ENCODE measurements around the gene SHKBP1.
A peak's percentile ranks its signal among the peaks of the same experiment; 100 is the strongest.

The SHKBP1 gene

DNA sequence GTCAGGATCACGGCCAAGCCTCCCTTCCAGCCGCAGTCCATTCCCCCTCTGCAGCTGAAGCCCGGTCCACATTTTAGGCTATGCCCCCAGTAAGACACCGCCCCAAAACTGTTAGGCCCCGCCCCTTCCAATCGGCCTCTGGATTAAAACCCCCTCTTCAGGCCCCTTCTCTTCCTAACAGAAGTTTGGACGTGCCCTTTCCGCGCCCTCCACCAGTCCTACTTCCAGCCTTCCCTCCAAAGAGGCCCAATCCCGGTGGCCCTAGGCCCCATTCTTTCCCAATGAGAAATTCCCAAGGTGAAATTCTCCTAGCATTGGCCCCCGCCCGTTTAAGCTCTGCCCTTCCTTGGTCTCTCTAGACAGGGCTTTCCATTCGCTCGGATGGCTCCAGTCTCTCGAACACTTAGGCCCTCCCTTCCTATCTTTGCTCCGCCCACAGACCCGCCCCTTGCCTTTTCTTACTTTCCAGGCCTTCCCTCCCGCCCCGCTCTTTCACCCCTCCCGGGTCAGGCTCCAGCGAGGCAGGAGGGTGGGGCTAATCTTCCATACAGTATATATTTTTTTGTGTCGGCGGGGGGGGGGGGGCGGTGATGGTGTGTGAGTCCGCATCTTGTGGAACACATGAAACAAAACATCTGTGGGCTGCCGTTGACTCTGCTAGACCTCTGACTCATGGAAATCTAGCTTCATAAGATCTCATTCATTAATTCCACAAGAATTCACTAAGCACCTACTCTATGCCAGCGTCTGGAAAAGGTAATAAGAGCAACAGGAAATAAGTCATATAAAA, 38.1 kb downstream of the SHKBP1 start:
- peak overlapping the region; percentile 89 for H3K27ac ChIP-seq (ENCODE audit: low read depth, low read length)
- peak overlapping the region; percentile 92 for H3K4me3 ChIP-seq (ENCODE audit: low read length)
- H3K36me3 ChIP-seq (ENCODE audit: control insufficient read depth, insufficient read depth, low read length): peaks cover under 1% of the 10 kb centered on the region

DNA sequence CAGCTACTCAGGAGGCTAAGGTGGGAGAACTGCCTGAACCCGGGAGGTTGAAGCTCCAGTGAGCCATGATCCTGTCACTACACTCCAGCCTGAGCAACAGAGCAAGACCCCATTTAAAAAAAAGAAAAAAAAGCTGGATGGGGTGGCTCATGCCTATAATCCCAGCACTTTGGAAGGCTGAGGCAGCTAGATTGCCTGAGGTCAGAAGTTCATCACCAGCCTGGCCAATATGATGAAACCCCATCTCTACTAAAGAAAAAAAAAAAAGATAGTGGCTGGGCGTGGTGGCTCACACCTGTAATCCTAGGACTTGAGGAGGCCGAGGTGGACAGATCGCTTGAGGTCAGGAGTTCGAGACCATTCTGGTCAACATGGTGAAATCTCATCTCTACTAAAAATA, 39.5 kb downstream of the SHKBP1 start:
- peaks cover 1% of the 10 kb centered on the region for H3K79me1 ChIP-seq (ENCODE audit: low read length)
- H4K5ac ChIP-seq (ENCODE audit: low read length): no peak overlapping the region
- H2AK5ac ChIP-seq (ENCODE audit: low read length): no peak overlapping the region
- no peak overlapping the region for H3K9ac ChIP-seq (ENCODE audit: low read length)
- H3K56ac ChIP-seq (ENCODE audit: low read length): peak overlapping the region; percentile 34
- no peaks in the 10 kb centered on the region for H3K79me2 ChIP-seq (ENCODE audit: control insufficient read depth, insufficient read depth, low read length)
- WGBS (ENCODE audit: extremely low coverage, insufficient coverage, low lambda C conversion rate): no CpG with 5 or more reads among the region's 5 CpGs
- no peaks in the 10 kb centered on the region for H3K4me1 ChIP-seq (ENCODE audit: control insufficient read depth, low read depth, low read length)
- no peak overlapping the region for H3K4ac ChIP-seq (ENCODE audit: low read depth, low read length)
- H3K4me2 ChIP-seq (ENCODE audit: low read length): no peak overlapping the region
- H3K23ac ChIP-seq (ENCODE audit: low read length): no peak overlapping the region
- H3K27me3 ChIP-seq (ENCODE audit: insufficient read depth, low read length, poor library complexity): no peaks in the 10 kb centered on the region
- no peak overlapping the region for H2BK120ac ChIP-seq (ENCODE audit: low read depth, low read length)
- H3K27ac ChIP-seq (ENCODE audit: low read depth, low read length): no peak overlapping the region
- no peak overlapping the region for H4K8ac ChIP-seq (ENCODE audit: low read depth, low read length)
- H2BK15ac ChIP-seq (replicated peaks; ENCODE audit: low read depth): no peak overlapping the region
- no peak overlapping the region for H3K4me3 ChIP-seq (ENCODE audit: low read length)
- H2BK5ac ChIP-seq (ENCODE audit: low read length): no peak overlapping the region
- H3K36me3 ChIP-seq (ENCODE audit: control insufficient read depth, insufficient read depth, low read length): peaks cover 2% of the 10 kb centered on the region
- no peak for DNase-seq
- no peak overlapping the region for H3K18ac ChIP-seq (ENCODE audit: low read length)

More for the DNA sequence above, 38.1 kb downstream of the SHKBP1 start:
- peaks cover 1% of the 10 kb centered on the region for H3K79me1 ChIP-seq (ENCODE audit: low read length)
- H2BK120ac ChIP-seq (ENCODE audit: low read depth, low read length): no peak overlapping the region
- no peak overlapping the region for H4K8ac ChIP-seq (ENCODE audit: low read depth, low read length)
- no peaks in the 10 kb centered on the region for H3K79me2 ChIP-seq (ENCODE audit: control insufficient read depth, insufficient read depth, low read length)
- H2AK5ac ChIP-seq (ENCODE audit: low read length): no peak overlapping the region
- no peak overlapping the region for H3K4ac ChIP-seq (ENCODE audit: low read depth, low read length)
- H3K56ac ChIP-seq (ENCODE audit: low read length): peak overlapping the region; percentile 99
- no peaks in the 10 kb centered on the region for H3K27me3 ChIP-seq (ENCODE audit: insufficient read depth, low read length, poor library complexity)
- peak overlapping the region; percentile 61 for H3K18ac ChIP-seq (ENCODE audit: low read length)
- H4K5ac ChIP-seq (ENCODE audit: low read length): no peak overlapping the region
- no CpG with 5 or more reads among the region's 27 CpGs for WGBS (ENCODE audit: extremely low coverage, insufficient coverage, low lambda C conversion rate)
- peak; percentile 99 for DNase-seq
- no peak overlapping the region for H2BK15ac ChIP-seq (replicated peaks; ENCODE audit: low read depth)
- H3K4me2 ChIP-seq (ENCODE audit: low read length): peak overlapping the region; percentile 94
- no peaks in the 10 kb centered on the region for H3K4me1 ChIP-seq (ENCODE audit: control insufficient read depth, low read depth, low read length)
- H2BK5ac ChIP-seq (ENCODE audit: low read length): peak overlapping the region; percentile 1
- peak overlapping the region; percentile 91 for H3K9ac ChIP-seq (ENCODE audit: low read length)
- no peak overlapping the region for H3K23ac ChIP-seq (ENCODE audit: low read length)

DNA sequence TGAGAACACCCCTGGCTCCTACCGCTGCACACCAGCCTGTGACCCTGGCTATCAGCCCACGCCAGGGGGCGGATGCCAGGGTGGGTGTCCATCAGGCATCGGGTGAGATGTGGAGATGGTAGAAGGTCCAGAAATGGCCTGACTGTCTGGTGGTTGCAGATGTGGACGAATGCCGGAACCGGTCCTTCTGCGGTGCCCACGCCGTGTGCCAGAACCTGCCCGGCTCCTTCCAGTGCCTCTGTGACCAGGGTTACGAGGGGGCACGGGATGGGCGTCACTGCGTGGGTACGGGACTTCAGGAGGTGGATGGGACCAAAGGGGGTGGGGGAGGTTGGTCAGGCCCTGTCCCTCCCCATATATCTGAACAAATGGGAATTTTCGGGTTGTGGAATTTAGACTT, 40.3 kb downstream of the SHKBP1 start:
- no peak for DNase-seq
- Histone ChIP-seq H3K36me3 (ENCODE audit: control insufficient read depth, insufficient read depth, low read length) (peaks cover 2% of the 10 kb centered on the region), H3K23ac (ENCODE audit: low read length) (no peak overlapping the region), H3K79me2 (ENCODE audit: control insufficient read depth, insufficient read depth, low read length) (no peaks in the 10 kb centered on the region), H3K56ac (ENCODE audit: low read length) (no peak overlapping the region), H3K27me3 (ENCODE audit: insufficient read depth, low read length, poor library complexity) (no peaks in the 10 kb centered on the region), H3K18ac (ENCODE audit: low read length) (no peak overlapping the region), H3K4me3 (ENCODE audit: low read length) (no peak overlapping the region), H2BK5ac (ENCODE audit: low read length) (no peak overlapping the region), H3K4me1 (ENCODE audit: control insufficient read depth, low read depth, low read length) (no peaks in the 10 kb centered on the region), H2BK15ac (replicated peaks; ENCODE audit: low read depth) (no peak overlapping the region), H3K79me1 (ENCODE audit: low read length) (peaks cover 1% of the 10 kb centered on the region), H3K4me2 (ENCODE audit: low read length) (no peak overlapping the region), H4K8ac (ENCODE audit: low read depth, low read length) (no peak overlapping the region), H2BK120ac (ENCODE audit: low read depth, low read length) (no peak overlapping the region), H4K5ac (ENCODE audit: low read length) (no peak overlapping the region), H3K4ac (ENCODE audit: low read depth, low read length) (no peak overlapping the region), H3K9ac (ENCODE audit: low read length) (no peak overlapping the region), H3K27ac (ENCODE audit: low read depth, low read length) (no peak overlapping the region), H2AK5ac (ENCODE audit: low read length) (no peak overlapping the region)
- WGBS (ENCODE audit: extremely low coverage, insufficient coverage, low lambda C conversion rate): no CpG with 5 or more reads among the region's 17 CpGs

DNA sequence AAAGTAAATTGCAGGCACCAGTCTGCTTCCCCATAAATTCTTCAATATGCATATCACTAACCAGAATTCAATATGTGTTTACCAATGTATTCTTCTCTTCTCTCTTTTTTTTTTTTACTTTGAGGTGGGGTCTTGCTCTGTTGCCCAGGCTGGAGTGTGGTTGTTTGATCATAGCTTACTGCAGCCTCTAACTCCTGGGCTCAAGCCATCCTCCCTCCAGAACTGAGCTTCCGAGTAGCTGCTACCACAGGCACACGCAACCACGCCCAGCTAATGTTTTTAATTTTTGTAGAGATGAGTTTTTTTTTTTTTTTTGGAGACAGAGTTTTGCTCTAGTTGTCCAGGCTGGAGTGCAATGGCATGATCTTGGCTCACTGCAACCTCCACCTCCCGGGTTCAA, 41.3 kb downstream of the SHKBP1 start:
- no peak overlapping the region for H3K9ac ChIP-seq (ENCODE audit: low read length)
- no peak overlapping the region for H2BK5ac ChIP-seq (ENCODE audit: low read length)
- no peak for DNase-seq
- no peak overlapping the region for H3K27ac ChIP-seq (ENCODE audit: low read depth, low read length)
- H3K79me2 ChIP-seq (ENCODE audit: control insufficient read depth, insufficient read depth, low read length): no peaks in the 10 kb centered on the region
- peaks cover 4% of the 10 kb centered on the region for H3K4me1 ChIP-seq (ENCODE audit: control insufficient read depth, low read depth, low read length)
- no CpG with 5 or more reads among the region's 4 CpGs for WGBS (ENCODE audit: extremely low coverage, insufficient coverage, low lambda C conversion rate)
- H3K4me3 ChIP-seq (ENCODE audit: low read length): no peak overlapping the region
- no peak overlapping the region for H3K4me2 ChIP-seq (ENCODE audit: low read length)
- no peak overlapping the region for H3K23ac ChIP-seq (ENCODE audit: low read length)
- no peak overlapping the region for H3K56ac ChIP-seq (ENCODE audit: low read length)
- no peak overlapping the region for H2BK120ac ChIP-seq (ENCODE audit: low read depth, low read length)
- no peak overlapping the region for H2AK5ac ChIP-seq (ENCODE audit: low read length)
- no peaks in the 10 kb centered on the region for H3K27me3 ChIP-seq (ENCODE audit: insufficient read depth, low read length, poor library complexity)
- H3K18ac ChIP-seq (ENCODE audit: low read length): no peak overlapping the region
- peaks cover 2% of the 10 kb centered on the region for H3K36me3 ChIP-seq (ENCODE audit: control insufficient read depth, insufficient read depth, low read length)
- peaks cover 1% of the 10 kb centered on the region for H3K79me1 ChIP-seq (ENCODE audit: low read length)
- no peak overlapping the region for H2BK15ac ChIP-seq (replicated peaks; ENCODE audit: low read depth)
- H4K8ac ChIP-seq (ENCODE audit: low read depth, low read length): no peak overlapping the region
- no peak overlapping the region for H4K5ac ChIP-seq (ENCODE audit: low read length)
- no peak overlapping the region for H3K4ac ChIP-seq (ENCODE audit: low read depth, low read length)

DNA sequence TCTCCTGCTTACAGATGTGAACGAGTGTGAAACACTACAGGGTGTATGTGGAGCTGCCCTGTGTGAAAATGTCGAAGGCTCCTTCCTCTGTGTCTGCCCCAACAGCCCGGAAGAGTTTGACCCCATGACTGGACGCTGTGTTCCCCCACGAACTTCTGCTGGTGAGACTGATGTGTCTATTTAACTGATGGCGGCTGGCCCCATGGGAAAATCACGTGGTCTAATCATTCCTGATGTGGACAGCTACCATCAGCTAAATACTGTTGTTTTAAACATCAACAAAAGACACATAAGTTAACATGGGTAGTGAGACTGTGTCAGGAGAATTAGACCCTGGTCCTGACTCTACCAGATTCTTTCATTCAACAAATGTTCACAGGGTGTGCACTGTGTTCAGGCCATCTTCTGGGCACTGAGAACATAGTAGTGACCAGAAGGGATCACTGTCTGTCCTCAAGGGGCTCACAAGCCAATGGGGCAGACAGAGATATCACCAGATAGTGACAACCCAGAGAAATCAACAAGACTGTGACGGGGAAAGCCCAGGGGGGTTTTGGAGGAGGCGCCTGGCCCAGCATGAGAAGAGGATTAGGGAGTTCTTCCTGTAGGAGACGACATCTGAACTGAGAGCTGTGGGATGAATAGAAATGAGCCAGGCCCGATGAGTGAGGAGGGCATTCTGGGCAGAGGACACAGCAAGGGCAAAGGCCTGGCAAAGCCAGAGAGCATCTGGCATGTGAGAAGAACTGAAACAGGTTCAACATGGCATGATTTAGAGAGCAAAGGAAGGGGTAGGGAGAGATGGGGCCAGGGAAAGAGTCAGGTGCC, 42.9 kb downstream of the SHKBP1 start:
- Histone ChIP-seq H3K23ac (ENCODE audit: low read length) (no peak overlapping the region), H3K79me1 (ENCODE audit: low read length) (peaks cover 1% of the 10 kb centered on the region), H3K9ac (ENCODE audit: low read length) (no peak overlapping the region), H3K36me3 (ENCODE audit: control insufficient read depth, insufficient read depth, low read length) (peaks cover 2% of the 10 kb centered on the region), H2BK5ac (ENCODE audit: low read length) (no peak overlapping the region), H3K18ac (ENCODE audit: low read length) (no peak overlapping the region), H3K27me3 (ENCODE audit: insufficient read depth, low read length, poor library complexity) (no peaks in the 10 kb centered on the region), H3K4me3 (ENCODE audit: low read length) (no peak overlapping the region), H3K56ac (ENCODE audit: low read length) (no peak overlapping the region), H3K4me1 (ENCODE audit: control insufficient read depth, low read depth, low read length) (peaks cover 6% of the 10 kb centered on the region), H3K4me2 (ENCODE audit: low read length) (no peak overlapping the region), H3K4ac (ENCODE audit: low read depth, low read length) (no peak overlapping the region), H3K27ac (ENCODE audit: low read depth, low read length) (no peak overlapping the region), H2AK5ac (ENCODE audit: low read length) (no peak overlapping the region), H2BK15ac (replicated peaks; ENCODE audit: low read depth) (no peak overlapping the region), H4K8ac (ENCODE audit: low read depth, low read length) (no peak overlapping the region), H4K5ac (ENCODE audit: low read length) (no peak overlapping the region), H3K79me2 (ENCODE audit: control insufficient read depth, insufficient read depth, low read length) (no peaks in the 10 kb centered on the region), H2BK120ac (ENCODE audit: low read depth, low read length) (no peak overlapping the region)
- no peak for DNase-seq
- no CpG with 5 or more reads among the region's 11 CpGs for WGBS (ENCODE audit: extremely low coverage, insufficient coverage, low lambda C conversion rate)

Measured in mesendoderm (in vitro differentiated cells).